HG03442 (cell line): ENCODE measurements around the gene ADGRG6.

Experiments
- ATAC-seq: cut with Tn5 transposase; IDR thresholded peaks from one replicate; pipeline ENCODE4 v1.9.1; 2021; ENCODE audit warnings: mild to moderate bottlenecking, moderate library complexity; ENCODE audit not compliant: unreplicated experiment

Gene ADGRG6

GRCh38 chr6:142290851-142291250 lies 11.0 kb upstream of the ADGRG6 start:
- ATAC-seq = no peak

GRCh38 chr6:142291512-142291911 lies 10.3 kb upstream of the ADGRG6 start:
- ATAC-seq = no peak

- no peak for ATAC-seq
These were observed 9.5 kb upstream of the ADGRG6 start for GRCh38 chr6:142292166-142292924.

DNA sequence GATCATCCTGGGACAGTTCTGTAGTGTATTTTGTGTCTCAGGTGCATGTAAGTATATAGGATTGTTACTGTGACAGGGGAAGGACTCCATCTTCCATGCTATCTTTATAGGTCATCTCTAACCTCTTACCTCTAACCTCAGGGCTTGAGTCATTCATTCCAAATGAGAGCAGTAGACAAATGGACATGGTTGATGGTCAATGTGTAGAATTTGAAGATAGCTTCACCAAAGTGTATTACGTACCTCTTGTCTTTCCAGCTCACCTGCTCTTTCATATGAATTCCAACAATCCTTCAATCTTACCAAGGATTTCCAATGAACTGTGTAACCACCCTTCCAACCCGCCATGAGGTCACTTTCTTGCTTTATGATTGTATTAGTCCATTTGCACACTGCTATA lies 8.7 kb upstream of the ADGRG6 start:
- ATAC-seq = no peak

GRCh38 chr6:142294679-142295078 lies 7.1 kb upstream of the ADGRG6 start:
- no peak for ATAC-seq

GRCh38 chr6:142296975-142297604 lies 4.7 kb upstream of the ADGRG6 start:
- ATAC-seq = no peak

DNA sequence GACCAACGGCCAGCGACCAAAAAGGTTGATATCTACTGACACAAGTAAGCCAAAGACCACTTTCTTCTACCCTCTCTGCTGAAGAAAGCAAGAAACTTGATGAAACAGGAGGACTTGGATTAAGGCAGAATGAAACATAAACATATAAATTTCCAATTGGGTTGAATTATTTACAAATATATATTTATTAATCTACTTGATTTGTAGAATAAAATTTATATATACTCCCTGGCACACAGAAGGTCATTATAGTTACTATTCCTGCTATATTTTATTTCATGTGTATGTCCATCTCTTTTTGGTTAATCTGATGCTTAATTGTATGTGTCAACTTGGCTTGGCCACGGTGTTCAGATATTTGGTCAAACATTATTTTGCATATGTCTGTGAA lies 4.2 kb upstream of the ADGRG6 start:
- no peak for ATAC-seq

DNA sequence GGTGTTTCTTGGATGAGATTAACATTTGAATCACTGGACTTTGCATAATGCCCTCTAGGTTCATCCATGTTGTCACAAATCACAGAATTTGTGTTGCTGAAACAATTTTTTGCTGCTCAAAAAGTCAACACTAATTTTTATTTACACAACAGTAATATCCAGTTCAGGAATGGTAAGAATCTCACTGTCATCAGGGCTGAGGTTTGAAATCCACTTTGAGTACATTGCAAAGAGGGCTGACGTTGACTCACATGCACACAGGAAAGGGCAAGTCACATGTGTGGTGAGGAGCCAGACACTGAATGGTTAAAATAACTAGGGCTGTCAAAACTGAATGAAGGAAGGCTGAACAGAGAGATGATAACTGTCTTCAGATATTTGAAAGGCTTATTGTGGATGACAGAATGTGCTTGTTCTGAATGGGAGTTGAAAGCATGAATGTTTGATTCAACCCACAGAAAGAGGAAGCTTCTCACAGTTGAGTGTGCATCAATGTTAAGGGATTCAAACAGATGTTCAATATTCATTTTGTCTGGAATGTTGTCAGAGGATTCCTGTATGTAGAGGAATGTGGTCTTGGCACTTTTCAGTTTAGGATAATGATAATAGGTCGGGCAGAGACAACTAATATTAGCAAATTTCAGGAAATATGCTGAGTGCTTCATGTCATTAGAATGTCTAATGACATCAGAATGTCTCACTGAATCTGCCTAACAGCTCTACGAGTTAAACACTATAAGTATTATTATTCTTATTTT lies 3.6 kb upstream of the ADGRG6 start:
- no peak for ATAC-seq

- ATAC-seq = no peak
These were observed 1.5 kb upstream of the ADGRG6 start for GRCh38 chr6:142300302-142300701.

DNA sequence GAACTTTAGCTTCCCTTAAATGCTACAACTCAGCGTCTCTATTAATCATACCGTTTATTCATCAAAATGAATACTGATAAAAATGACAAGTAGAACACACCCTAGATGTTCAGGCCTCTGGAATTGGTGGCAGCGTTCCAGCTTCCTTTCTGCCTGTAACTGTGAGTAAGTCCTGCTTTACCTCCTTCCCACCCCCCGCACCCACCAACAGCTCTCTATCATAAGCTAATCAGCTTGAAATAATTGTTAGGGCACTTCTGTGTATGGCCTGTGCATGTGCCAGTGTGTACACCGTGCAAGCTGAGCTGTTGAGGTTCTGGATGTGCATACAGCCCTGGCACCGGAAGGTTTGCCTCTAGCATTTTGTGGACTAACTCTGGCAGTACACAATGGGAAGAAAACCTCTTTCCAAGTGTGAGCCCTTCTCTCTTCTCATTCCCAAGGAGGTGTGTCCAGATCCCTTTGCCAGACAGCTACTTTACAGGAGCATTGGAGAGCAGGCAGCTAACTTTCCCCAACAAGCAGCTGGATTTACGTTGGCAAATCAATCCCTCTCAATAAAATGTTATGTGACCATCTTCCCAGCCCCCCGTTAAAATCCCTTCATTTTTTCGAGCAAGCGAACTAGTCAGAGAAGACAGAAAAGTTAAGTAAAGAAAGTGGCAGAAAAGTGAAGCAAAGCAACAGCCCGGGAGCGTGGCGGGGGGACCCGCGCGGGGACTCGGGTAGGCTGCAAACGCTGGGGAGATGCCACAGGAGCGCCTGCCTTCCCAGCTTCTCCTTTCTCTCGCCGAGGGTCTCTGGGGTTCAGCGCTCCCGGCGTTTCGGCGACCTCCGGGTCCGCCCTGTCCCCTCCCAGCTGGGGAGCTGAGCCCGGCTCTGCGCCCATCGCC lies 803 bp upstream of the ADGRG6 start:
- ATAC-seq = no peak

DNA sequence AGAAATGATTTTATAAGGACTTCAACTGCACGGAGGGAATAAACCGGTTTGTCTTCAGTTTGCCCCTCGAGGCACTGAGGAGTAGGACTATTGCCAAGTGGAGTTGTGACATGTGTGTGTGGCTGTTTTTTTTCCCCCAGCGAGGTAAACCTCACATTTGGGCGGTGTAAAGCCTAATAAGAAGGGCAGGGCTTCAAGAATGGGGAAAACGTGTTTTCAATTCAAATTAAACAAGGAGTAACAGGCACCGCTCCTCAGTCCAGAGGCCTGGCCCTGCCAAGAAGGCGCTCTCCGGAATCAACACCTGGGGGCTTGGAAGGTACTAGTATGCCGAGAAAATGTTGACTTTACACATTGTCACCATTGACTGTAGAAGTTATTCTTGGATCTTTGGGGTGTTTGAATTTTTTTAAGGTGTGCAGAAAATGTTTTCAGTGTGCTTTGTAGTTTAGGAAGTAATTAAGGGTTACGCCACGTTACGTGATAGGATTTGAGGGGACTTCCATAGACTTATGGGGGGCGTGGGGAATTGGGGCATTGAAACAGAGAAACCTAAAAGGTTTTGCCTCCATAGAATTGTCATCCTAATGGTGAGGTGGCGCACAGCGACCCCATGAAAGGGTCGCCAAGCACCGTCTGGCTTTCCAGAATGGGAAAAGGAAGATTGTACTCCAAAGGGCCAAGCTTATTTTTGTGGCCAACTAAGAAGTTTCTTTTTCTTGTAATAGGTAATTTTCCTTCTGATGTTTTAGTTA lies 791 bp downstream of the ADGRG6 start:
- no peak for ATAC-seq

- ATAC-seq = no peak
These were observed 1.3 kb downstream of the ADGRG6 start for GRCh38 chr6:142303176-142303533.

GRCh38 chr6:142304241-142304640 lies 2.4 kb downstream of the ADGRG6 start:
- no peak for ATAC-seq

GRCh38 chr6:142306736-142307135 lies 4.9 kb downstream of the ADGRG6 start:
- ATAC-seq = no peak

GRCh38 chr6:142307963-142308748 lies 6.3 kb downstream of the ADGRG6 start:
- ATAC-seq = no peak

GRCh38 chr6:142309426-142309825 lies 7.6 kb downstream of the ADGRG6 start:
- no peak for ATAC-seq

DNA sequence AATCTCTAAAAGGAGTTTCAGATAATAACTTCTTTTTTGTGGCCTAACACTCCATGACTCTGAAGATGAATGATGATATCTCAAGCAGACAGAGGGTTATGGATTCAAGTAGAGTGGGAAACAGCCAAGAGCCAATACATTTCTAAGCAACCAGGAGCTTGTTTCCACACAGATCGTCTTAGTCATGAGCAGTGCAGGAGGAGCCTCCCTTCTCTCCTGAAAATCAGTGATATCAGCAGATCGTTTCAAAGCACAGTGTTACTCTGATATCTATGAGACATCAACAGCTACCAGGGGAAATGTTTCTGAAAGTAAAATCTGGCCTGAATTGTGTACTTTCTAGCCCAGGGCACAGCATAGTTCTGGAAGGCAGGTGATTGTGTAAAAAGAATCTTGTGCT lies 11.5 kb downstream of the ADGRG6 start:
- ATAC-seq = no peak

- no peak for ATAC-seq
These were observed 15.1 kb downstream of the ADGRG6 start for GRCh38 chr6:142316791-142317368.

DNA sequence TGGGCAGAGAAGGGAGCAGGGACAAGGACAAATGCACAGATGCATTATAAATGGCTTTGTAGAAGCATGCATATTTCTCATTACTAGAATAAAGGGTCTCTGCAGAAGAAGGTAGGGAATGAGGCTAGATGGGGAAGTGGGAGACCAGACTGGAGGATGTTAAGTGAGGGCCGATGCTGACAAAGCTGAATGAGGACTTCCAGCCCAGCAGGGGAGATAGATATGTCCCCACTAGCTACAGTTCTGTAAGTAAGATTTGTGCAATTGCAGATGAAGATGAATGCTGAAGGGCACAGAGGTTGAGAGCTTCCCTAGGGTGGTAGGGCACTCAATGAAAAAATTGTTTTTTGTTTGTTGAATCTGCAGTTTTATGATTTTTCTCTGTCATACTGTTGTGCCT lies 16.9 kb downstream of the ADGRG6 start:
- ATAC-seq = no peak
